Measurements from ENCODE around the gene ZAR1L. TPM values are rescaled to one million over a fixed set of nuclear protein-coding genes. Genes with fewer than 3 reads are reported as not detected.
A peak's percentile ranks its signal among the peaks of the same experiment; 100 is the strongest.

Gene ZAR1L
- total RNA-seq, 1 donor from 2014 or later, result not detected

GRCh38 chr13:32300406-32300805, 14.8 kb downstream of the ZAR1L start:
- TF ChIP-seq CTCF (IDR thresholded peaks at IDR 0.05; ENCODE audit: borderline replicate concordance), result no peak
- intact Hi-C loops (cut with micrococcal nuclease), result loop anchor here (10.0 kb wide), 1 partner anchor 386 kb away; no protein-coding TSS in a partner anchor
- Histone ChIP-seq H3K36me3 (peaks cover 21% of the 10 kb centered on the region), H3K27me3 (ENCODE audit: low read depth) (no peaks in the 10 kb centered on the region), H3K4me3 (no peak overlapping the region), H3K9me3 (replicated peaks) (no peaks in the 10 kb centered on the region), H3K4me1 (no peaks in the 10 kb centered on the region), H3K27ac (replicated peaks) (no peak overlapping the region)
- no peak for DNase-seq

GRCh38 chr13:32299893-32300292, 15.3 kb downstream of the ZAR1L start:
- H3K36me3 ChIP-seq, result peaks cover 26% of the 10 kb centered on the region
- intact Hi-C loops (cut with micrococcal nuclease), result loop anchor here (10.0 kb wide), 1 partner anchor 385 kb away; no protein-coding TSS in a partner anchor
- no peak overlapping the region for H3K4me3 ChIP-seq
- no peaks in the 10 kb centered on the region for H3K9me3 ChIP-seq (replicated peaks)
- no peak for DNase-seq
- H3K27me3 ChIP-seq (ENCODE audit: low read depth), result no peaks in the 10 kb centered on the region
- no peaks in the 10 kb centered on the region for H3K4me1 ChIP-seq
- no peak overlapping the region for H3K27ac ChIP-seq (replicated peaks)
- TF ChIP-seq CTCF (IDR thresholded peaks at IDR 0.05; ENCODE audit: borderline replicate concordance), result no peak

GRCh38 chr13:32298695-32299094, 16.5 kb downstream of the ZAR1L start:
- intact Hi-C loops (cut with micrococcal nuclease), result no loop called here
- H3K4me1 ChIP-seq, result no peaks in the 10 kb centered on the region
- H3K27ac ChIP-seq (replicated peaks), result no peak overlapping the region
- DNase-seq, result no peak
- no peak overlapping the region for H3K4me3 ChIP-seq
- H3K9me3 ChIP-seq (replicated peaks), result no peaks in the 10 kb centered on the region
- H3K27me3 ChIP-seq (ENCODE audit: low read depth), result no peaks in the 10 kb centered on the region
- peaks cover 38% of the 10 kb centered on the region for H3K36me3 ChIP-seq
- no peak for TF ChIP-seq CTCF (IDR thresholded peaks at IDR 0.05; ENCODE audit: borderline replicate concordance)

- Histone ChIP-seq H3K4me3 (no peak overlapping the region), H3K9me3 (replicated peaks) (no peaks in the 10 kb centered on the region), H3K27ac (replicated peaks) (no peak overlapping the region), H3K36me3 (peaks cover 42% of the 10 kb centered on the region), H3K27me3 (ENCODE audit: low read depth) (no peaks in the 10 kb centered on the region), H3K4me1 (no peaks in the 10 kb centered on the region)
- TF ChIP-seq CTCF (IDR thresholded peaks at IDR 0.05; ENCODE audit: borderline replicate concordance), result no peak
- intact Hi-C loops (cut with micrococcal nuclease), result no loop called here
- DNase-seq, result no peak
Observed at GRCh38 chr13:32297206-32297605, 18.0 kb downstream of the ZAR1L start.

- H3K4me1 ChIP-seq, result peaks cover 37% of the 10 kb centered on the region
- no peak for DNase-seq
- H3K4me3 ChIP-seq, result no peak overlapping the region
- H3K27ac ChIP-seq (replicated peaks), result peak overlapping the region; percentile 77
- H3K9me3 ChIP-seq (replicated peaks), result no peaks in the 10 kb centered on the region
- no peaks in the 10 kb centered on the region for H3K27me3 ChIP-seq (ENCODE audit: low read depth)
- TF ChIP-seq CTCF (IDR thresholded peaks at IDR 0.05; ENCODE audit: borderline replicate concordance), result no peak
- H3K36me3 ChIP-seq, result peaks cover 39% of the 10 kb centered on the region
- intact Hi-C loops (cut with micrococcal nuclease), result no loop called here
Observed at GRCh38 chr13:32285633-32285965, 29.6 kb downstream of the ZAR1L start.

Measured in left ventricle myocardium inferior (tissue), 1 donor.